Astrocyte (in vitro differentiated cells and primary cell): ENCODE results near the gene CTDP1. TPM values are rescaled to one million over a fixed set of nuclear protein-coding genes. Genes with fewer than 3 reads are reported as not detected.

Experiments used
- DNase-seq: peaks from one replicate; pipeline ENCODE4 v3.0.0-alpha.2; 2010; ENCODE audit warnings: low read depth
- FAIRE-seq: peaks from 2 replicates; lab custom pipeline; 2011; peaks lifted over from hg19 to GRCh38; lab: Jason Lieb, UNC
- H2AFZ ChIP-seq: 2 replicates; pipeline ENCODE4 v1.6.0; 2012; ENCODE audit warnings: low read depth, low read length, inconsistent platforms
- H3K27ac ChIP-seq: 2 replicates; pipeline ENCODE4 v1.5.1; 2011; ENCODE audit warnings: low read depth, low read length, inconsistent platforms
- H3K27me3 ChIP-seq: 2 replicates; pipeline ENCODE4 v1.6.0; 2011; ENCODE audit warnings: low read length, inconsistent platforms; ENCODE audit not compliant: insufficient read depth
- H3K36me3 ChIP-seq: 2 replicates; pipeline ENCODE4 v1.5.1; 2011; ENCODE audit warnings: low read length, inconsistent platforms; ENCODE audit not compliant: insufficient read depth
- H3K4me1 ChIP-seq: 2 replicates; pipeline ENCODE4 v1.5.1; 2011; ENCODE audit warnings: low read length, inconsistent platforms; ENCODE audit not compliant: insufficient read depth
- H3K4me2 ChIP-seq: 2 replicates; pipeline ENCODE4 v1.6.0; 2012; ENCODE audit warnings: low read length, inconsistent platforms
- H3K4me3 ChIP-seq: 2 replicates; pipeline ENCODE4 v1.5.1; 2011; ENCODE audit warnings: low read depth, mild to moderate bottlenecking, low read length, inconsistent platforms; ENCODE audit not compliant: insufficient read depth
- H3K79me2 ChIP-seq: 2 replicates; pipeline ENCODE4 v1.6.0; 2012; ENCODE audit warnings: mild to moderate bottlenecking, low read length, inconsistent platforms; ENCODE audit not compliant: insufficient read depth
- H3K9ac ChIP-seq: 2 replicates; pipeline ENCODE4 v1.6.0; 2012; ENCODE audit warnings: mild to moderate bottlenecking, low read length, inconsistent platforms
- H3K9me3 ChIP-seq: 2 replicates; pipeline ENCODE4 v1.5.1; 2012; ENCODE audit warnings: low read depth, mild to moderate bottlenecking, low read length, inconsistent platforms; ENCODE audit not compliant: insufficient read depth
- H4K20me1 ChIP-seq: 2 replicates; pipeline ENCODE4 v1.6.0; 2012; ENCODE audit warnings: low read length, inconsistent platforms; ENCODE audit not compliant: insufficient read depth
- H3K27ac Mint-ChIP-seq: one replicate; pipeline ENCODE4 v1.8.0; 2021; ENCODE audit warnings: mild to moderate bottlenecking, mixed read lengths; ENCODE audit not compliant: unreplicated experiment
- H3K27me3 Mint-ChIP-seq: one replicate; pipeline ENCODE4 v1.8.0; 2021; ENCODE audit warnings: low read depth, mixed read lengths; ENCODE audit not compliant: unreplicated experiment
- H3K36me3 Mint-ChIP-seq: one replicate; pipeline ENCODE4 v1.8.0; 2021; ENCODE audit warnings: low read depth, mixed read lengths; ENCODE audit not compliant: unreplicated experiment
- H3K4me1 Mint-ChIP-seq: one replicate; pipeline ENCODE4 v1.8.0; 2021; ENCODE audit warnings: low read depth, mixed read lengths; ENCODE audit not compliant: unreplicated experiment
- H3K4me3 Mint-ChIP-seq: one replicate; pipeline ENCODE4 v1.8.0; 2021; ENCODE audit warnings: mild to moderate bottlenecking, moderate library complexity, mixed read lengths; ENCODE audit not compliant: unreplicated experiment
- H3K9me3 Mint-ChIP-seq: one replicate; pipeline ENCODE4 v1.8.0; 2021; ENCODE audit warnings: mild to moderate bottlenecking, mixed read lengths; ENCODE audit not compliant: unreplicated experiment
- CTCF ChIP-seq: IDR thresholded peaks from 2 replicates; pipeline ENCODE4 v1.5.1; 2011; ENCODE audit warnings: low read depth, mild to moderate bottlenecking, inconsistent platforms, low read length, moderate library complexity; ENCODE audit not compliant: insufficient read depth
- EZH2 ChIP-seq: IDR thresholded peaks from 2 replicates; pipeline ENCODE4 v1.6.1; 2012; ENCODE audit warnings: mild to moderate bottlenecking, low read length, inconsistent platforms; ENCODE audit not compliant: insufficient read depth
- total RNA-seq: library from RNA; stranded (reverse); gene quantifications from 2 replicates; pipeline ENCODE4 v1.2.1, GENCODE V29; 2021

CTDP1 gene
- total RNA-seq, 1 donor from 2014 or later = 31.7 TPM

- H3K27ac ChIP-seq = no peak overlapping the region
- H3K4me3 ChIP-seq = no peak overlapping the region
- H3K27me3 ChIP-seq = peaks cover 22% of the 10 kb centered on the region
- DNase-seq (no peak), FAIRE-seq (no peak)
- Mint-ChIP-seq H3K27me3 (peaks cover 5% of the 10 kb centered on the region), H3K4me1 (no peaks in the 10 kb centered on the region), H3K36me3 (no peaks in the 10 kb centered on the region), H3K27ac (no peak overlapping the region), H3K4me3 (no peak overlapping the region), H3K9me3 (peaks cover 1% of the 10 kb centered on the region)
- no peaks in the 10 kb centered on the region for H4K20me1 ChIP-seq
- no peaks in the 10 kb centered on the region for H3K36me3 ChIP-seq
- H3K79me2 ChIP-seq = no peaks in the 10 kb centered on the region
- H2AFZ ChIP-seq = no peak overlapping the region
- no peaks in the 10 kb centered on the region for H3K4me1 ChIP-seq
- no peaks in the 10 kb centered on the region for H3K9me3 ChIP-seq
- H3K4me2 ChIP-seq = no peak overlapping the region
- H3K9ac ChIP-seq = no peak overlapping the region
- TF ChIP-seq CTCF = no peak
- no peak for TF ChIP-seq EZH2
Measured at GRCh38 chr18:79650959-79651358, 28.6 kb upstream of the CTDP1 start.

DNA sequence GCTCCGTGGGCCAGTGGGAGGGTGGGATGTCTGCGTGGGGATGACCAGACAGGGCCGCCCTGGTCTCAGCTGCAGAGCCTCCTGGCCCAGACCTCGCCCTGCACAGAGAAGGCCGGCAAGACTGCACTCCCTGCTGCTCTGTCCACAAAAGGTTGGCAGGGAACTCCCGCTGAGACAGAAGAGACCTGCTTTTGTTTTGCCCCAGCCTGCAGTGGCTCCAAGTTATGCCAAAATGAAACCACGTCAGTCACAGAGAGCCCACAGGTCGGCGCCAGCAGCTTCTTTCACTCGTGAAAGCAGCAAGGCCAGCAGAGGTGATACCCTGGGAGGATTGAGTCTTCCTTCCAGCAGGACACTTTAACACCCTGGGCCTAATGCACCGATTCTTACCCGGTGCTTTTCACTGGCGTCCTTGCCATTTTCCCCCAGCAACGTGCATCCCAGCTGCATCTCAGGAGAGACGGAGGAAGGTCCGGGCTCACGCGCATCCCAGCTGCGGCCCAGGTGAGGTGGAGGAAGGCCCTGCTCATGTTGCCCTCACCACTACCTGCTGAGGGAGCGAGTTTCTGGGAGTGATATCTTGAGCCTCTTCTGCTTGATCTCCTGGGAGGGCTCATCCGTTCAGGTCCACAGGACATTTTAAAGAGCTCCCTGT, 22.1 kb upstream of the CTDP1 start:
- Histone ChIP-seq H4K20me1 (no peaks in the 10 kb centered on the region), H3K36me3 (no peaks in the 10 kb centered on the region), H3K27me3 (peaks cover 29% of the 10 kb centered on the region), H3K9ac (no peak overlapping the region), H3K27ac (no peak overlapping the region), H3K79me2 (no peaks in the 10 kb centered on the region), H3K9me3 (no peaks in the 10 kb centered on the region), H3K4me1 (no peaks in the 10 kb centered on the region), H3K4me2 (no peak overlapping the region), H2AFZ (no peak overlapping the region), H3K4me3 (no peak overlapping the region)
- H3K27ac Mint-ChIP-seq = no peak overlapping the region
- peaks cover 1% of the 10 kb centered on the region for H3K9me3 Mint-ChIP-seq
- TF ChIP-seq EZH2 (no peak), CTCF (no peak)
- DNase-seq (no peak), FAIRE-seq (no peak)
- no peaks in the 10 kb centered on the region for H3K4me1 Mint-ChIP-seq
- no peaks in the 10 kb centered on the region for H3K36me3 Mint-ChIP-seq
- no peak overlapping the region for H3K4me3 Mint-ChIP-seq
- H3K27me3 Mint-ChIP-seq = peaks cover 35% of the 10 kb centered on the region

GRCh38 chr18:79658366-79658765, 21.2 kb upstream of the CTDP1 start:
- Histone ChIP-seq H3K9me3 (no peaks in the 10 kb centered on the region), H4K20me1 (no peaks in the 10 kb centered on the region), H3K4me3 (no peak overlapping the region), H3K4me2 (no peak overlapping the region), H3K27me3 (peaks cover 33% of the 10 kb centered on the region), H3K79me2 (no peaks in the 10 kb centered on the region), H2AFZ (no peak overlapping the region), H3K36me3 (no peaks in the 10 kb centered on the region), H3K9ac (no peak overlapping the region), H3K4me1 (no peaks in the 10 kb centered on the region), H3K27ac (no peak overlapping the region)
- Mint-ChIP-seq H3K9me3 (peaks cover 1% of the 10 kb centered on the region), H3K4me3 (no peak overlapping the region), H3K27ac (no peak overlapping the region), H3K36me3 (no peaks in the 10 kb centered on the region), H3K27me3 (peaks cover 35% of the 10 kb centered on the region), H3K4me1 (no peaks in the 10 kb centered on the region)
- TF ChIP-seq CTCF = no peak
- no peak for TF ChIP-seq EZH2
- FAIRE-seq (no peak), DNase-seq (no peak)
